K562 (cell line): ENCODE data around the gene VGLL4. TPM values are rescaled to one million over a fixed set of nuclear protein-coding genes. Genes with fewer than 3 reads are reported as not detected.
"Not testable (repeated sequence)": the region's sequence is repeated elsewhere in the genome, so short reads cannot be mapped to it uniquely, and the experiment has no call there.

Experiments
- ATAC-seq: fragments of 200-7000 bp; cut with Tn5 transposase; 3 replicates; pipeline ENCODE4 v1.9.1; 2020; ENCODE audit warnings: moderate library complexity
- BruUV-seq: library from RNA; stranded (reverse); fragments of 400-500 nt; replicated peaks from 2 replicates; lab custom pipeline; 2021; lab: Mats Ljungman, UMichigan
- CTCF ChIA-PET: fragments of 300-600 bp; formaldehyde crosslinking; extraction: SDS; loops from one replicate; lab custom pipeline; 2021; ENCODE audit warnings: low intra/inter-chr PET ratio; lab: Yijun Ruan, JAX
- POLR2A ChIA-PET: fragments of 300-600, 350-650 bp; sonication (Branson Sonifier 250); formaldehyde crosslinking; extraction: SDS; loops from one replicate; lab custom pipeline; 2021; ENCODE audit warnings: antibody characterized with exemption, inconsistent platforms; lab: Yijun Ruan, JAX
- DNase-seq, 4 experiments: peaks; one replicate each; pipeline versions ENCODE4 v3.0.0 to v3.0.0-alpha.2; 2011 to 2018; ENCODE audit warnings: low spot score in 3 of 4, mixed read lengths in 3 of 4; ENCODE audit errors: extremely low read depth in 1 of 4
- FAIRE-seq: peaks from 2 replicates; lab custom pipeline; 2011; peaks lifted over from hg19 to GRCh38; lab: Jason Lieb, UNC
- H2AFZ ChIP-seq: 2 replicates; pipeline ENCODE4 v1.6.0; 2011; ENCODE audit warnings: low read depth, low read length, control low read depth, inconsistent platforms
- H3K27ac ChIP-seq: fragments of 200-600 bp; 3 replicates; pipeline ENCODE4 v1.8.0; 2011; ENCODE audit warnings: low read depth, mild to moderate bottlenecking, control low read depth, inconsistent platforms, low read length, moderate library complexity, mixed read lengths; ENCODE audit errors: extremely low read depth
- H3K27me3 ChIP-seq, 2 experiments: fragments of 300-600 bp in 1 of 2; 2 replicates in 1 of 2; 3 replicates in 1 of 2; pipeline versions ENCODE4 v1.6.0 to v1.8.0; 2011; ENCODE audit warnings: inconsistent platforms in 2 of 2, low read length in 2 of 2, mild to moderate bottlenecking in 1 of 2, mixed read lengths in 1 of 2, moderate library complexity in 1 of 2; ENCODE audit not compliant: control insufficient read depth in 2 of 2, insufficient read depth in 2 of 2
- H3K36me3 ChIP-seq: fragments of 300-600 bp; 3 replicates; pipeline ENCODE4 v1.8.0; 2011; ENCODE audit warnings: mild to moderate bottlenecking, low read length, inconsistent platforms; ENCODE audit not compliant: control insufficient read depth, insufficient read depth
- H3K4me1 ChIP-seq, 2 experiments: fragments of 200-600 bp in 1 of 2; replicated peaks in 1 of 2; 2 replicates in 1 of 2; 3 replicates in 1 of 2; pipeline versions ENCODE4 v1.5.1 to v1.8.0; 2011; ENCODE audit warnings: inconsistent platforms in 2 of 2, low read length in 2 of 2, mild to moderate bottlenecking in 1 of 2, mixed read lengths in 1 of 2, moderate library complexity in 1 of 2; ENCODE audit not compliant: control insufficient read depth in 2 of 2, insufficient read depth in 2 of 2
- H3K4me2 ChIP-seq: 2 replicates; pipeline ENCODE4 v1.6.1; 2011; ENCODE audit warnings: low read length, control low read depth, inconsistent platforms, mixed read lengths; ENCODE audit not compliant: insufficient read depth
- H3K4me3 ChIP-seq: fragments of 200-600 bp; sonication (generic), shearing (Covaris generic); 2 replicates; pipeline ENCODE4 v1.5.1; 2016; ENCODE audit warnings: control low read depth, inconsistent platforms
- H3K79me2 ChIP-seq: fragments of 200-600 bp; 3 replicates; pipeline ENCODE4 v1.8.0; 2011; ENCODE audit warnings: low read length, inconsistent platforms; ENCODE audit not compliant: control insufficient read depth, insufficient read depth
- H3K9ac ChIP-seq, 2 experiments: 2 replicates each; pipeline versions ENCODE4 v1.6.0 to v1.6.1; 2011; ENCODE audit warnings: low read depth in 2 of 2, low read length in 2 of 2, control low read depth in 1 of 2, inconsistent platforms in 1 of 2, mild to moderate bottlenecking in 1 of 2, mixed read lengths in 1 of 2; ENCODE audit not compliant: insufficient read depth in 1 of 2
- H3K9me1 ChIP-seq: one replicate; pipeline ENCODE4 v1.6.0; 2011; ENCODE audit warnings: inconsistent platforms, mild to moderate bottlenecking, low read length, moderate library complexity; ENCODE audit not compliant: control insufficient read depth, insufficient read depth
- H3K9me3 ChIP-seq: replicated peaks from 2 replicates; pipeline ENCODE4 v1.5.1; 2011; ENCODE audit warnings: low read depth, low read length, inconsistent platforms; ENCODE audit not compliant: control insufficient read depth, insufficient read depth
- H4K20me1 ChIP-seq: replicated peaks from 2 replicates; pipeline ENCODE4 v1.6.1; 2011; ENCODE audit warnings: low read length, inconsistent platforms, mixed read lengths; ENCODE audit not compliant: control insufficient read depth, insufficient read depth
- BCL6 ChIP-seq: fragments of 250-450 bp; sonication (Bioruptor Pico); IDR thresholded peaks from 2 replicates; pipeline ENCODE4 v1.4.0; 2020
- ELF4 ChIP-seq: fragments of 450-650 bp; formaldehyde crosslinking; IDR thresholded peaks from 2 replicates; pipeline ENCODE4 v1.4.0; 2022; ENCODE audit warnings: missing genetic modification characterization
- KDM4B ChIP-seq, 2 experiments: fragments of 450-650 bp in 1 of 2; sonication (generic) in 1 of 2; IDR thresholded peaks; 2 replicates each; pipeline ENCODE4 v1.6.1; 2016 to 2017; ENCODE audit warnings: borderline replicate concordance in 2 of 2, antibody characterized with exemption in 1 of 2, low read depth in 1 of 2, mild to moderate bottlenecking in 1 of 2
- MTF1 ChIP-seq: fragments of 250-450 bp; sonication (Bioruptor Pico); IDR thresholded peaks from 2 replicates; pipeline ENCODE4 v1.9.0; 2021; ENCODE audit warnings: moderate library complexity, mild to moderate bottlenecking, inconsistent platforms, borderline replicate concordance
- NELFE ChIP-seq: IDR thresholded peaks from 2 replicates; pipeline ENCODE4 v1.6.1; 2011; ENCODE audit warnings: mild to moderate bottlenecking; ENCODE audit not compliant: insufficient read depth, insufficient read length
- RBM34 ChIP-seq: fragments of 200-400 bp; formaldehyde crosslinking; IDR thresholded peaks from 2 replicates; pipeline ENCODE4 v1.6.1; 2018; ENCODE audit warnings: low read length, borderline replicate concordance; ENCODE audit not compliant: insufficient read depth
- SREBF1 ChIP-seq: fragments of 150-350 bp; IDR thresholded peaks from 2 replicates; pipeline ENCODE4 v1.6.1; 2014; ENCODE audit warnings: antibody characterized with exemption, low read depth, low read length, borderline replicate concordance
- SRSF3 ChIP-seq: fragments of 200-400 bp; formaldehyde crosslinking; IDR thresholded peaks from 2 replicates; pipeline ENCODE4 v1.6.1; 2016; ENCODE audit warnings: mild to moderate bottlenecking, low read length, moderate library complexity; ENCODE audit not compliant: insufficient read depth
- ZBTB7A ChIP-seq: IDR thresholded peaks from 2 replicates; pipeline ENCODE4 v1.6.1; 2011; ENCODE audit warnings: low read depth, mild to moderate bottlenecking, low read length, moderate library complexity, borderline replicate concordance; ENCODE audit not compliant: control insufficient read depth
- ZFP36 ChIP-seq: fragments of 150-350 bp; IDR thresholded peaks from 2 replicates; pipeline ENCODE4 v1.6.1; 2018; ENCODE audit warnings: low read length, low read depth; ENCODE audit not compliant: partially characterized antibody
- ZNF282 ChIP-seq: sonication (generic); formaldehyde crosslinking; IDR thresholded peaks from 2 replicates; pipeline ENCODE4 v1.8.1; 2023; ENCODE audit warnings: missing genetic modification reagents
- WGBS: fragments of 100-300 bp; shearing (Covaris generic); methylation state at CpG from one replicate; pipeline ENCODE4 v1.1.6; 2016; ENCODE audit warnings: low coverage, mixed read lengths; ENCODE audit not compliant: insufficient coverage; ENCODE audit errors: missing lambda C conversion rate; 5-methylcytosine and 5-hydroxymethylcytosine counted together
- in situ Hi-C: fragments of 300-500 bp; cut with MboI; formaldehyde crosslinking; loops from 4 replicates; pipeline ENCODE4 v1.15.0; 2018; ENCODE audit warnings: inconsistent platforms, mixed read lengths
- intact Hi-C: fragments of 100-400 bp; cut with micrococcal nuclease; formaldehyde crosslinking; loops from 2 replicates; pipeline ENCODE4 v1.14.2; 2022
- polyA plus RNA-seq, 8 experiments: library from polyadenylated mRNA; depleted of rRNA in 4 of 8; stranded (reverse) in 5 of 8; unstranded in 3 of 8; fragments of >200 nt; fragmentation: Nextera tagmentation in 2 of 8; fragmentation: Illumina TruSeq in 1 of 8; extraction: Ambion mirVana in 2 of 8; extraction: Trizol in 1 of 8; gene quantifications; 2 replicates each; pipeline versions ENCODE4 v1.2.1 to v1.2.3, GENCODE V29; 2011 to 2014; ENCODE audit warnings: inconsistent platforms in 1 of 8, missing spikeins in 1 of 8
- total RNA-seq, 7 experiments: library from RNA; depleted of rRNA in 6 of 7; stranded (reverse); fragments of >200 nt in 6 of 7; fragmentation: Illumina TruSeq in 2 of 7; extraction: Trizol in 2 of 7; gene quantifications; 2 replicates each; pipeline versions ENCODE4 v1.2.1 to v1.2.3, GENCODE V29; 2011 to 2021; ENCODE audit warnings: low replicate concordance in 1 of 7
- TF ChIP-seq, protein P1 (sequence below): sonication (generic); formaldehyde crosslinking; IDR thresholded peaks from 2 replicates; pipeline ENCODE4 v1.8.0; 2022; ENCODE audit warnings: mild to moderate bottlenecking, missing genetic modification reagents

Gene VGLL4
- total and polyA plus RNA-seq, 9 of the 15 experiments (the other 6 are each of a cell fraction or from before 2014, with no cell fraction given) = 0.27 to 10.9 (median 8.6) TPM

DNA sequence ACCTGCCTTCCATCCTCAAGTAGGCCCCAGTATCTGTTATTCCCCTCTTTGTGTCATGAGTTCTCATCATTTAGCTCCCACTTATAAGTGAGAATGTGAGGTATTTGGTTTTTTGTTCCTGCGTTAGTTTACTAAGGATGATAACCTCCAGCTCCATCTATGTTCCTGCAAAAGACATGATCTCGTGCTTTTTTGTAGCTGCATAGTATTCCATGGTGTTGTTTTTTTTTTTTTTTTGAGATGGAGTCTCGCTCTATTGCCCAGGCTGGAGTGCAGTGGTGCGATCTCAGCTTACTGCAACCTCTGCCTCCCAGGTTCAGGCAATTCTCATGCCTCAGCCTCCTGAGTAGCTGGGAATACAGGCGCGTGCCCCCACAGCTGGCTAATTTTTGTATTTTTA lies 41.3 kb upstream of the VGLL4 start:
- intact Hi-C loops, H3K9ac ChIP-seq, FAIRE-seq, H3K27ac ChIP-seq, BruUV-seq, CTCF ChIA-PET, H4K20me1 ChIP-seq, H2AFZ ChIP-seq, H3K79me2 ChIP-seq, H3K9me1 ChIP-seq, DNase-seq, H3K4me2 ChIP-seq, in situ Hi-C loops, H3K4me1 ChIP-seq, H3K36me3 ChIP-seq, H3K4me3 ChIP-seq, H3K9me3 ChIP-seq, ATAC-seq: not testable (repeated sequence)
- WGBS = 14% methylated on average over 6 of the region's 6 CpGs
- POLR2A ChIA-PET = interaction anchor here (1.3 kb wide), 1 partner anchor 14 kb away, joined by 4 read pairs; no protein-coding TSS in a partner anchor
- H3K27me3 ChIP-seq = peaks cover 18 to 46% of the 10 kb centered on the region in 2 experiments

DNA sequence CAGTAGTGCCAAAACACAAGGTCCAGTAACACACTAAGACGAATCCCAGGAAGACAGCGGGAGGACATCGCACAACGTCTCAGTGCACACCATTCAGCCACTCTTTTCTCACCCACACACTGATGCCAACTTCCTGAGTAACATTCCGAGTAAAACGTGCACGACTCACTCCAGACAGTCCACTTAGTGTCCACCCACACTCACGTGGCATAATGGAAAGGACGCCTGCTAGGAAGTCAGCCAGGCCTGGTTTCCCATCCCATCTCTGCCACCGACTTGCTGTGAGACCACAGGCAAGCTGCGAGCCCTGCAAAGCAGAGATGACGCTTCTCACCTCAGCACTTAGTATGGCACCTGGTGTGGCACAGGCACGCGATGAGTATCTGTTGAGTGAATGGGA lies 36.8 kb upstream of the VGLL4 start:
- 11% methylated on average over 13 of the region's 14 CpGs for WGBS
- ChIA-PET CTCF (no interaction called here), POLR2A (no interaction called here)
- H3K9me1 ChIP-seq = no peaks in the 10 kb centered on the region
- no peaks in the 10 kb centered on the region for H3K79me2 ChIP-seq
- H3K27me3 ChIP-seq = peaks cover 18 to 45% of the 10 kb centered on the region in 2 experiments
- in situ Hi-C loops = no loop called here
- no peak overlapping the region for H3K4me3 ChIP-seq
- no peak overlapping the region for H3K9ac ChIP-seq
- H2AFZ ChIP-seq = no peak overlapping the region
- no TSS peak for BruUV-seq
- H3K9me3 ChIP-seq = no peaks in the 10 kb centered on the region
- H3K4me2 ChIP-seq = no peak overlapping the region
- no peaks in the 10 kb centered on the region for H3K36me3 ChIP-seq
- DNase-seq (no peak), ATAC-seq (no peak), FAIRE-seq (no peak)
- H3K4me1 ChIP-seq = no peaks in the 10 kb centered on the region
- H3K27ac ChIP-seq = no peak overlapping the region
- H4K20me1 ChIP-seq = no peaks in the 10 kb centered on the region
- intact Hi-C loops = no loop called here
- TF ChIP-seq SREBF1 (no peak), ZFP36 (no peak), RBM34 (no peak), SRSF3 (no peak), ZBTB7A (no peak), BCL6 (CRISPR knock-in tag) (no peak), MTF1 (CRISPR knock-in tag) (no peak), NELFE (no peak), ELF4 (CRISPR knock-in tag) (no peak), ZNF282 (CRISPR knock-in tag) (no peak), KDM4B (IDR thresholded peaks at IDR 0.05; ENCODE audit: borderline replicate concordance in 2 of 2, low read depth in 1 of 2) (no peak)
- TF ChIP-seq, protein P1, sequence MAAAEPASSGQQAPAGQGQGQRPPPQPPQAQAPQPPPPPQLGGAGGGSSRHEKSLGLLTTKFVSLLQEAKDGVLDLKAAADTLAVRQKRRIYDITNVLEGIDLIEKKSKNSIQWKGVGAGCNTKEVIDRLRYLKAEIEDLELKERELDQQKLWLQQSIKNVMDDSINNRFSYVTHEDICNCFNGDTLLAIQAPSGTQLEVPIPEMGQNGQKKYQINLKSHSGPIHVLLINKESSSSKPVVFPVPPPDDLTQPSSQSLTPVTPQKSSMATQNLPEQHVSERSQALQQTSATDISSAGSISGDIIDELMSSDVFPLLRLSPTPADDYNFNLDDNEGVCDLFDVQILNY (CRISPR knock-in tag) = no peak
